AG08395 (cell line): ENCODE data around the gene YTHDF2.

Source experiments
- DNase-seq: peaks from one replicate; pipeline ENCODE4 v3.0.0; 2012; ENCODE audit warnings: mixed read lengths, low spot score

The YTHDF2 gene

DNA sequence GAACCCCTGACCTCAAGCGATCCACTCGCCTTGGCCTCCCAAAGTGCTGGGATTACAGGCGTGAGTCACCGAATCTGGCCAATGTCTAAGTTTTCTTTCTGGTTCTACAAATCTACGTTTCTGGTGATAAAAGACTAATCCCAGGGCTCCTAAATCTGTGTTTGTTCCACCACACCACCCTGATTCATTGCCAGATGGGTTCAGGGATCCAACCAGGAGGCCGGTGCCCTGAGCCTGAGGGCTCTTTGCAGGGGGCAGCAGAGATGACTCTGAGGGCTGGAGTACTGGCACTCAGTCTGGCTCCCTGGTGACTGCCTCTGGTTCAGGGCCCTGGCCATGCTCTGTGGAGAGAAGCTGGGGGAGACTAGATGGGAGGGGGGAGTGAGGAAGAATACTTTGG lies 64.7 kb downstream of the YTHDF2 start:
- no peak for DNase-seq

DNA sequence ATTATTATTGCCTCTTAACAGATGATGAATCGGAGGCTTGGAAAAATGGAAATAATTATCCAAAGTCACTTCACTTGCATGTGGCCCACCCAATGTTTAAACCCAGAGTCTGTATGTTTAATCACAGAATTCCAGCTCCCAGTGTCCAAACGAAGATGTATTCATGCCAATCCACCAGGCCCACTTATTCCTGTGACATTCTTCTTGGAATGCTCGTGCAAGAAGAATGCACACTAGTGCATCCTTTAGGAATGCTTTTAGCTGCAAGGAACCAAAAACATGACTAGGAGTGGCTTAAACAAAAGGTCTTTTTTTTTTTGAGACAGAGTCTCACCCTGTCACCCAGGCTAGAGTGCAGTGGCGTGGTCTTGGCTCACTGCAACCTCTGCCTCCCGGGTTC lies 66.3 kb downstream of the YTHDF2 start:
- no peak for DNase-seq

DNA sequence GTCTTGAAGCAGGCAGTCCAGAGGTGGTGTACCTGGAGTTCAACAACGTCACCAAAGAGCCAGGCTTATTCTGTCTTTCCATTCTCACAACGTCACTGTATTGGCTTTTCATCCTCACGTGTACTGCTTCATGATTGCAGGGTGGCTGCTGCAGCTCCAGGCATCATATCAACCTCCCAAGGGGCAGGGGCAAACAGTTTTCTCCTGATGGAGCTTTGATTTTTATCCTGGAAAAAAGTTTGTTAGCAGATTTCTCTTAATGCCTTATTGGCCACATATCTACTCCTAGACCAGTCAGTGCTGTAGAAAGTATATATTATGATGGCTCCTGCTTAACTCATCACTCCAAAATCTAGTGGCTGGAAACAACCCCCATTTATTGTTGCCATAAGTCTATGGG lies 66.9 kb downstream of the YTHDF2 start:
- DNase-seq, result no peak

DNA sequence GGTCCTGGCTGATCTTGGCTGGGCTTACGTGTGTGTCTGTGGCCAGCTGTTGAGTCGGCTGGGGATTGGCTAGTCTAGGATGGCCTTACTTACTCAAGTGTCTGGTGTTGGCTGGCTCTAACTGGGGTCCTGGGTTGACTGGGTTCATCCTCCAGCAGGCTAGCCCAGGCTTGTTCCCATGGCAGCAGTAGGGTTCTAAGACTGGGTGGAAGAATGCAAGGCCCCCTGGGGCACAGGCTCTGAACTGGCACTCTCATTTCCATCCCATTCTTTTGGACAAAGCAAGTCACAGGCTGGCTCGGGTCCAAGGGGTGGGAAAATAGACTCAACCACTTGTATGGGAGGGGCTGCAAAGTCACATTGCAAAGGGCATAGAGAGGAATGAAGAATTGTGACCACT lies 67.3 kb downstream of the YTHDF2 start:
- DNase-seq, result no peak

DNA sequence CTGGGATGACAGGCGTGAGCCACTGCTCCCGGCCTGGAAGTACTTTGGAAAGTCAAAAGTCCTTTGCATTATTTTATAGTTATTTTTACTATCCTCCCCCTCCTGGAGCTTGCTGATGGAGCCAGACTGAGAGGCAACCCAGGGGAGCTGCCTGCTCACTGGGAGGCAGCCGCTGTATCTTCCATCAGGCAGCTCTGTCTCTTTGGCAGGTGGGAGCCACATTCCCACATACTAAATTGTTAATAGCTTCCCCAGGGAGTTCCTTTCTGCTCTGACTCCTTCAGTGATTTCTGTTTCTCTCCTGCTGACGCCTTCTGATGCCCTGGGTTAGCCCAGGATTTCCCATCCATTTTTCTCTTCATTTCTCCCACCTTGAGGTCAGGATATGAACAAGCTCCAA lies 70.3 kb downstream of the YTHDF2 start:
- no peak for DNase-seq

DNA sequence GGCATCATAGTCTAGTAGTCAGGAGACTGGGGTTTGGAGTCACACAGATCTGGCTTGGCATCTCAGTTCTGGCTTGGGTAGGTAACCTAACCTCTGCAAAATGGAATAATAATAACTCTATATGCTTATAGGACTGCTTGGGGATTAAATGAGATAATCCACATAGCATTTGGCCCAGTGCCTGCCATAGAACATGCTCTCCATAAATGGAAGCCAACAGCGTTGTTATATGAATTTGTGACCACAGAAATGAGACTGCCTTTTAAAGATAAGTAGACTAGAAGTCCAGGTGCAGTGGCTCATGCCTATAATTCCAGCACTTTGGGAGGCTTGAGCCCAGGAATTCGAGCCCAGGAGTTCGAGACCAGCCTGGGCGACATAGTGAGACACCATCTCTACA lies 71.2 kb downstream of the YTHDF2 start:
- DNase-seq, result no peak

DNA sequence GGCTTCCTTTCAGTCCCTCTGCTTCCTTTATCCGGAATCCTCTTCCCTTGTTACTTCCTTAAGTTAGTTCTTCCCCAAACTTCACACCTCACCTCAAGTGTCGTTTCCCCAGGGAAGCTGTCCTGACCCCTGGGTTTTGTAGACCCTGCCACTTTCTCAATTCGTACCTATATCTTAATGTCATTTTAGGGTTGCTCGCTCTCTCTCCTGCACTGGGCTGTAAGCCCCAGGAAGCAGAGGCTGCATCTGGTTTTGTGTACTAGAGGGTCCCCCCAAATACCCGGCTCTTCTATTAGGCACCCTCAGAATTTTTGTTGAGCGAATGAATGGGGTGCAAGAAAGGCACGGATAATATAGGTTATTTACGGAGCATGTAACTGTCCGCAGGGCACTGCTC lies 74.6 kb downstream of the YTHDF2 start:
- DNase-seq, result no peak

DNA sequence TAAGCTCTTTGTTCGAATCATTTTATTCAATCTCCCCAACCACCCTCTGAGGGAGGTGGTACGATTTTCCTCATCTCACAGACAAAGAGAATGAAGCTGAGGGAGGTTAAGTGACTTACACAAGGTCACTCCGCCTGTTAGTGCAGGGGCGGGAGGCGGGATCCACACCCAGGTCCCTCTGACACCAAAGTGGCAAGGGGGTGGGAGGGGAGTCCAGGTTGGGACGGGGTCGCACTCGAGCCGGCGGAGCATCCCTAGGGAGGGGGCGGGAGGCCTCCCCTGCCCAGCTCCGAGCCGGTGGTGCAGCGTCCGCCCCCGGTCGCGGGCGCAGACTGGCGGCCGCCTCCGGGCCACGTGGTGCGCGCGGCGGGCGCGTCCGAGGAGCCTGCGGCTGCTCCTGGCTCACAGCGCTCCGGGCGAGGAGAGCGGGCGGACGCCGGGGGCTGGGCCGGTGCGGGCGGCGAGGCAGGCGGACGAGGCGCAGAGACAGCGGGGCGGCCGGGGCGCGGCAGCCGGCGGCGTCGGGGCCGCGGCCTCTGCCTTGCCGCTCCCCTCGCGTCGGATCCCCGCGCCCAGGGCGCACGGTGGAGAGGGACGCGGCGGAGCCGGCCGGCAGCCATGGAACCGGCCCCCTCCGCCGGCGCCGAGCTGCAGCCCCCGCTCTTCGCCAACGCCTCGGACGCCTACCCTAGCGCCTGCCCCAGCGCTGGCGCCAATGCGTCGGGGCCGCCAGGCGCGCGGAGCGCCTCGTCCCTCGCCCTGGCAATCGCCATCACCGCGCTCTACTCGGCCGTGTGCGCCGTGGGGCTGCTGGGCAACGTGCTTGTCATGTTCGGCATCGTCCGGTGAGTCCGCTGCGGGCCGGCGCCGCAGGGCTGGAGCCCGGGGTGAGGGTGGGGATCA lies 75.3 kb downstream of the YTHDF2 start, which contains the start of gene OPRD1:
TSS of gene OPRD1 (plus strand) at position 405 of the 903 bp plus-strand sequence. CDS start at position 619, 214 bp downstream.
- no peak for DNase-seq

DNA sequence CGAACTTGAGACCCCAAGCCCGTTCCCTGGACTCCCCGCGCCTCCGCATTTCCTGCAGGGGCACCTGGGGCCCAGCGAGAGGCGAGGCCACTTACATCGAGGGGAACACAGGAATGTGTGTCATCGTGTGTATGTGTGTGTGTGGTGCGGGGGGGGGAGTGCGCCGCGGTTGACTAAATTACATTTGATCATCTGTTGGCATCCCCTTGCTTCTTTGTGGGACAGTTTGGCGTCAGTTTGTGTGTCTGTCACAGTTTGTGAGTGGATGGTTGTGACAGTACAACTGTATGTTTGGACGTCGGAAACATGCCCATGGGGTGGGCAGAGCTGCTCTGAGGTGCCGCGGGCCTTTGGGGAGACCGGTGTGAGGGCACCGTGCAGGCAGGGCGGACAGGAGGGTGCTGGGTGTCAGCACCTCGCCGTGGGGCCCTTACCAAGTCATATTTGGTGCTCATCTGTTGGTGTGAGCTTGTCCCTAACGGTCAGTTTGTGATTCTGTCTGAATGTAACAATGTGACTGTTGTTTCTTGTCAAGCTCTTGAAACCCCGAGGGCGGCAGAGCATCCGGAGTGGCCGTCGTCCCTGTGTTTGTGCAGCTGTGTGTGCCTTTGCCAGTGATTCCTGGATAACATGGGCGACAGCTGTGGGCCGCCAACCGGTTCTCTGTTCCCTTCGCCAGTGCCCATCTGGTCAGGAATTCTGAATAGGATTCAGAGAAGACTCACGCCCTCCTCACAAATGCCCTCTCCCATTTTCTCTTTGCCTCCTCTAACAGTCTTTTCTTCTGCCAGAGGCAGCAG lies 76.1 kb downstream of the YTHDF2 start:
- DNase-seq, result no peak

DNA sequence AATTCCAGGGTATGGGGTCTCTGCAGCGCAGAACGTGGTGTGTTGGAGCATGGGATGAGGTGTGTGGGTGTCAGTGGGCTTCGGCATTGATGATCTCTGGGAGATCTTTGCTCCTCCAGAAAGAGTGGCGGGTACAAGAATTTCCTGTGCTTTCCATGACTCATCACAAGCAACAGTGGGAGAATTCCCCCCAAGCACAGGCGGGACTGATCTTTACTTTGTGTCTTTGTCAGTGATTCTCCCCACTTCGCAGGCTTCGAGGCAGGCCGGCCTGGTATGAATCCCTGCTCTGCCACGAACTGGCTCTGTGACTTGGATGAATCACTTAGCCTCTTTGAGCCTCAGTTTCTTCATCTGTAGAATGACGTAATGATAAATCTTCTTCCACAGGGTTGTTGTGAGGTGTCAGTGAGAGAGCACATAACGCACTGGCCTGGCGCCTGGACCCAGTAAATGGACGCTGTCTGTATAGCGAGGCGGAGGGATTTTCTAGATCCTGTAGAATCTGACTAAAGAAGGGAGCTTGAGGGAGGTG lies 77.3 kb downstream of the YTHDF2 start:
- no peak for DNase-seq

DNA sequence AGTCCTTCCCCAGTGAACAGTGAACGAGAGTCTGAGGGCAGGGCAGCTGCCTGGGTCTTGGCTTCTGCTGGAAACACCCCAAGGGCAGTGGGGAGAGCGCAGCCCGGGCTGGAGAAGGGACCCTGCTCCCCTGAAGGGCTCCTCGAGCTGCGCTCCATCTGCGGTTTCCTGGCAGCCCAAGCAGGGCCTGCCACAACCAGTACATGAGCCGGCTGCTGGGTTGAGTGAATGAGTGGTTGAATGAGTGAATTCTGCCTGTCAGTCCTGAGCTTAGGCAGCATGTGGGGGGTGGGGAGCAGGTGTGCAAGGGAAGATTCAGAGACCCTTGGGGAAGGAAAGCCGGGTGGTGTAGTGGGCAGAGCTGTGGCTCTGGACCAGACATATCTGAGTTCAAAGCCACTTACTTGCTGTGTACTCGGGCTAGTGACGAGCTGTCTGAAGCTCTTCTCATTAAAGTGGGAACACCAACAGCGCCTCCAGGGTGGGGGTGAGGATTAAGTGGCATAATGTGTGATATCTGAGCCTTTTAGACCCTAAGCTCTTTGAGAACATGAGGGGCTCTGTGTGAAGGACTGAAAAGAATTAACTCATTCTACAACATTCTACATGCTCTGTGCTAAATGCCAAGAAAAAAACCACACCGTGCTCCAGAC lies 78.9 kb downstream of the YTHDF2 start:
- no peak for DNase-seq

DNA sequence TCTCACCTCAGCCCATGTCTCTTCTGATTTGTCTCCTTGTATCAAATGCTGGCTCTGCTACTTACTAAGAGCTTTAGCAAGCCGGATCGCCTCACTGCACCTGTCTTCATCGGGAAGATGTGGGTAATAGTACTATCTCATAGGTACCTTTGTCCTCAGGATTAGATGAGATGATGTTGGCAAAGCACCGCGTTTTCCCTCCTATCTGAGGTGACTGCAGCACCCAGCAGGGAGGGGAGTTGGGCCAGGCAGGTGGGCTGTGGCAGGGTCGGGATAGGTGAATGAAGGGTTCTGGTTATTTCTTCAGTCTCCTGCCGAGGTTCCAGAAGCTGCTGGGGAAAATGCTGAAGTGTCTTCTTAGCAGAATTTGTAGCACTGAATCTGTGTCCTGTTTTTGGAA lies 80.4 kb downstream of the YTHDF2 start:
- no peak for DNase-seq

DNA sequence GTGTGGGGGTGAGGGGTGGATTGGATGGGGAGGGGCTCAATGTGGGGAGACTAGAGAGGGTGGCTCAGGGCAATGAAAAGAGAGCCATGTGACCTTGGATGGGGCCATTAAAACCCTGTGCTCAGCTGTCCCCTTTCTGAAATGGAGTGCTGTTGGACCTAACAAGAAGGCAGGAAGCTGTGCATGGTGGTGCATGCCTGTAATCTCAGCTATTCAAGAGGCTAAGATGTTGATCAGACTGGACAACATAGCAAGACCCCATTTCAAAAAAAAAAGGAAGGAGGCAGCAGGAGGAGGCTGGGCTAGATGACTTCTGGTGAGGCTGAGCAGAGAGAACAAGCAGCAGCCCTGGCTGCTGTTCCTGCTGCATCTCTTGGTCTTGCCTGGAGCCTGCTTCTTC lies 82.3 kb downstream of the YTHDF2 start:
- DNase-seq, result no peak
